Activated B cell treated with CpG ODN at 0.5 μM for 24 hours (primary cell): Measurements from ENCODE around the gene RBM44. TPM values are rescaled to one million over a fixed set of nuclear protein-coding genes. Genes with fewer than 3 reads are reported as not detected.
A peak's percentile ranks its signal among the peaks of the same experiment; 100 is the strongest.
"Not testable (repeated sequence)": the region's sequence is repeated elsewhere in the genome, so short reads cannot be mapped to it uniquely, and the experiment has no call there.

Source experiments
- ATAC-seq: fragments of 200-7000 bp; cut with Tn5 transposase; one replicate; pipeline ENCODE4 v1.10.0; 2021; ENCODE audit warnings: low read depth, mild to moderate bottlenecking, moderate library complexity
- CTCF ChIA-PET: fragments of 350-600 bp; sonication (Branson Sonifier 250); formaldehyde crosslinking; loops from one replicate; lab custom pipeline; 2021; ENCODE audit warnings: antibody characterized with exemption; lab: Charles Lee
- POLR2A ChIA-PET: fragments of 350-600 bp; sonication (Branson Sonifier 250); formaldehyde crosslinking; loops from one replicate; lab custom pipeline; 2021; ENCODE audit warnings: antibody characterized with exemption; lab: Charles Lee
- DNase-seq: peaks from one replicate; pipeline ENCODE4 v3.0.0; 2022
- H3K27ac Mint-ChIP-seq: one replicate; pipeline ENCODE4 v1.8.0; 2020; ENCODE audit warnings: mixed read lengths
- H3K27me3 Mint-ChIP-seq: one replicate; pipeline ENCODE4 v1.8.0; 2021; ENCODE audit warnings: mixed read lengths
- H3K36me3 Mint-ChIP-seq: one replicate; pipeline ENCODE4 v1.8.0; 2021; ENCODE audit warnings: low read depth, mixed read lengths
- H3K4me1 Mint-ChIP-seq: one replicate; pipeline ENCODE4 v1.8.0; 2021; ENCODE audit warnings: mixed read lengths
- H3K4me3 Mint-ChIP-seq: one replicate; pipeline ENCODE4 v1.8.0; 2020; ENCODE audit warnings: mild to moderate bottlenecking, mixed read lengths
- H3K9me3 Mint-ChIP-seq: one replicate; pipeline ENCODE4 v1.8.0; 2020; ENCODE audit warnings: mixed read lengths
- CTCF ChIP-seq: fragments of 200-600 bp; IDR thresholded peaks from one replicate; pipeline ENCODE4 v1.8.0; 2022; ENCODE audit warnings: antibody characterized with exemption, mild to moderate bottlenecking
- intact Hi-C: fragments of 100-400 bp; cut with micrococcal nuclease; formaldehyde crosslinking; loops from one replicate; pipeline ENCODE4 v1.15.1; 2024
- total RNA-seq: library from RNA; stranded (reverse); gene quantifications from 2 replicates; pipeline ENCODE4 v1.2.3, GENCODE V29; 2022

Gene RBM44
- total RNA-seq, 1 donor from 2014 or later: 1.3 TPM

GRCh38 chr2:237864940-237865622 is 66.5 kb downstream of the RBM44 start:
- ATAC-seq (no peak), DNase-seq (no peak)
- Mint-ChIP-seq H3K9me3 (no peaks in the 10 kb centered on the region), H3K27ac (peak overlapping the region; percentile 31), H3K36me3 (no peaks in the 10 kb centered on the region), H3K27me3 (peaks cover 45% of the 10 kb centered on the region), H3K4me3 (no peak overlapping the region), H3K4me1 (peaks cover 16% of the 10 kb centered on the region)
- TF ChIP-seq CTCF: no peak
- CTCF ChIA-PET: no interaction called here
- intact Hi-C loops: no loop called here
- POLR2A ChIA-PET: no interaction called here

- H3K27me3 Mint-ChIP-seq: peaks cover 43% of the 10 kb centered on the region
- intact Hi-C loops: no loop called here
- ATAC-seq: no peak
- peaks cover 16% of the 10 kb centered on the region for H3K4me1 Mint-ChIP-seq
- H3K36me3 Mint-ChIP-seq: no peaks in the 10 kb centered on the region
- no peak overlapping the region for H3K4me3 Mint-ChIP-seq
- no peak for TF ChIP-seq CTCF
- no peak for DNase-seq
- CTCF ChIA-PET: no interaction called here
- no peak overlapping the region for H3K27ac Mint-ChIP-seq
- POLR2A ChIA-PET: no interaction called here
- no peaks in the 10 kb centered on the region for H3K9me3 Mint-ChIP-seq
Measured at GRCh38 chr2:237865623-237866041, 67.1 kb downstream of the RBM44 start.

- no peak for DNase-seq
- Mint-ChIP-seq H3K4me1 (peaks cover 16% of the 10 kb centered on the region), H3K9me3 (no peaks in the 10 kb centered on the region), H3K36me3 (no peaks in the 10 kb centered on the region), H3K4me3 (no peak overlapping the region), H3K27ac (no peak overlapping the region), H3K27me3 (peaks cover 40% of the 10 kb centered on the region)
- CTCF ChIA-PET: no interaction called here
- intact Hi-C loops: no loop called here
- POLR2A ChIA-PET: interaction anchor here (0.6 kb wide), 1 partner anchor 394 kb away, joined by 3 read pairs; no protein-coding TSS in a partner anchor
- TF ChIP-seq CTCF: no peak
- no peak for ATAC-seq
Measured at GRCh38 chr2:237866101-237866621, 67.6 kb downstream of the RBM44 start.

- no peak for ATAC-seq
- peaks cover 34% of the 10 kb centered on the region for H3K27me3 Mint-ChIP-seq
- intact Hi-C loops: no loop called here
- H3K4me1 Mint-ChIP-seq: peaks cover 16% of the 10 kb centered on the region
- no peaks in the 10 kb centered on the region for H3K36me3 Mint-ChIP-seq
- H3K9me3 Mint-ChIP-seq: no peaks in the 10 kb centered on the region
- no peak overlapping the region for H3K4me3 Mint-ChIP-seq
- POLR2A ChIA-PET: no interaction called here
- TF ChIP-seq CTCF: no peak
- CTCF ChIA-PET: no interaction called here
- no peak for DNase-seq
- H3K27ac Mint-ChIP-seq: no peak overlapping the region
Measured at GRCh38 chr2:237867465-237867864, 68.9 kb downstream of the RBM44 start.

GRCh38 chr2:237868074-237868473 is 69.5 kb downstream of the RBM44 start:
- H3K4me1 Mint-ChIP-seq: peaks cover 16% of the 10 kb centered on the region
- peaks cover 35% of the 10 kb centered on the region for H3K27me3 Mint-ChIP-seq
- intact Hi-C loops, H3K9me3 Mint-ChIP-seq, CTCF ChIA-PET, DNase-seq, H3K36me3 Mint-ChIP-seq, H3K4me3 Mint-ChIP-seq, H3K27ac Mint-ChIP-seq, ATAC-seq: not testable (repeated sequence)
- POLR2A ChIA-PET: interaction anchor here (0.7 to 1.5 kb wide), 2 partner anchors 37 to 135 kb away, joined by 4 to 6 read pairs; no protein-coding TSS in a partner anchor
